ENCODE data around the gene PELO.

DNA sequence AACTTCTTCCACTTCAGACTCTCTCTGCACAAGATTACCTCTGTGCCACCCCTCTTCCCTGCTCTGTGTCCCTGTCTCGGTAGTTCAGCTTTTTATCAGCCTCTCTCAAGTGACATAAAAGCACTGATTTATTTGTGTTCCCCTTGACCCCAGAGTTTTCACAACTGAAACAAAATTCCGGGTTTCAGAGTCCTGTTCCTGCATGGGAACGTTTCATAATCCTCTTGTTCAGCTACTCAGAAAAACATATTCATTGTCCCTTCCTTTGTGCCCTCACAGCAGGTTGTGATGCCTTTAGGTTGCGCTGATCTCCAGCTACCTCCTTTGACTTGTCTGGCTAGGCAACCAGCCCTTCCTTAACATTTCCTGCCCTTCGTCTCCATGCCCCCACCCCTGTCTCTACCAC is 13.7 kb upstream of the PELO start:
- TF ChIP-seq POLR2A (IDR thresholded peaks at IDR 0.05) (no peak), CTCF (IDR thresholded peaks at IDR 0.05) (no peak)

Data from breast epithelium (tissue), 3 donors.